Keratinocyte (primary cell): Measurements from ENCODE around the gene ZSWIM6. TPM values are rescaled to one million over a fixed set of nuclear protein-coding genes. Genes with fewer than 3 reads are reported as not detected.
A peak's percentile ranks its signal among the peaks of the same experiment; 100 is the strongest.

Experiments
- DNase-seq: peaks from one replicate; pipeline ENCODE4 v3.0.0-alpha.2; 2011; ENCODE audit warnings: low read depth, missing footprints, low spot score
- FAIRE-seq: peaks from 2 replicates; lab custom pipeline; 2011; peaks lifted over from hg19 to GRCh38; lab: Jason Lieb, UNC
- H2AFZ ChIP-seq: 2 replicates; pipeline ENCODE4 v1.6.0; 2012; ENCODE audit warnings: low read length, control low read depth, inconsistent platforms; ENCODE audit not compliant: control insufficient read depth
- H3K27ac ChIP-seq: 2 replicates; pipeline ENCODE4 v1.5.1; 2011; ENCODE audit warnings: low read length; ENCODE audit not compliant: control insufficient read depth, insufficient read depth
- H3K27me3 ChIP-seq: 3 replicates; pipeline ENCODE4 v1.6.0; 2011; ENCODE audit warnings: low read length; ENCODE audit not compliant: control insufficient read depth, insufficient read depth; ENCODE audit errors: extremely low read depth
- H3K36me3 ChIP-seq, 2 experiments: 2 replicates in 1 of 2; 3 replicates in 1 of 2; pipeline ENCODE4 v1.5.1; 2011; ENCODE audit warnings: low read length in 2 of 2, mild to moderate bottlenecking in 1 of 2; ENCODE audit not compliant: control insufficient read depth in 2 of 2, insufficient read depth in 2 of 2; ENCODE audit errors: extremely low read depth in 1 of 2
- H3K4me1 ChIP-seq: 3 replicates; pipeline ENCODE4 v1.5.1; 2011; ENCODE audit warnings: low read length; ENCODE audit not compliant: control insufficient read depth, insufficient read depth; ENCODE audit errors: extremely low read depth
- H3K4me2 ChIP-seq: 3 replicates; pipeline ENCODE4 v1.6.0; 2011; ENCODE audit warnings: low read depth, low read length; ENCODE audit not compliant: control insufficient read depth, insufficient read depth; ENCODE audit errors: extremely low read depth
- H3K4me3 ChIP-seq, 3 experiments: fragments of 200-600 bp in 1 of 3; sonication (generic) in 1 of 3; 2 replicates in 2 of 3; 3 replicates in 1 of 3; pipeline ENCODE4 v1.5.1; 2011 to 2016; ENCODE audit warnings: low read length in 3 of 3, mild to moderate bottlenecking in 3 of 3, control low read depth in 2 of 3, inconsistent platforms in 1 of 3, low read depth in 1 of 3, mixed read lengths in 1 of 3, mixed run types in 1 of 3, moderate library complexity in 1 of 3; ENCODE audit not compliant: control insufficient read depth in 2 of 3, insufficient read depth in 2 of 3; ENCODE audit errors: extremely low read depth in 1 of 3
- H3K79me2 ChIP-seq: 2 replicates; pipeline ENCODE4 v1.6.0; 2012; ENCODE audit warnings: low read length; ENCODE audit not compliant: control insufficient read depth, insufficient read depth
- H3K9ac ChIP-seq: 3 replicates; pipeline ENCODE4 v1.6.0; 2011; ENCODE audit warnings: low read length; ENCODE audit not compliant: control insufficient read depth, insufficient read depth; ENCODE audit errors: extremely low read depth
- H3K9me1 ChIP-seq: 3 replicates; pipeline ENCODE4 v1.6.0; 2011; ENCODE audit warnings: low read length; ENCODE audit not compliant: control insufficient read depth, insufficient read depth; ENCODE audit errors: extremely low read depth
- H3K9me3 ChIP-seq: 2 replicates; pipeline ENCODE4 v1.5.1; 2012; ENCODE audit warnings: low read depth, low read length; ENCODE audit not compliant: control insufficient read depth
- H4K20me1 ChIP-seq: 3 replicates; pipeline ENCODE4 v1.6.0; 2011; ENCODE audit warnings: low read length; ENCODE audit not compliant: control insufficient read depth, insufficient read depth; ENCODE audit errors: extremely low read depth
- EZH2 ChIP-seq: IDR thresholded peaks from one replicate; pipeline ENCODE4 v1.6.1; 2012; ENCODE audit warnings: inconsistent platforms, mild to moderate bottlenecking, low read length, moderate library complexity
- dilution Hi-C: fragments of 300-500 bp; cut with MboI; formaldehyde crosslinking; loops from one replicate; pipeline ENCODE4 v1.7.0; 2020; ENCODE audit warnings: low sequenced_read_pairs; ENCODE audit not compliant: extremely low pct_ligation_motif_present
- polyA plus RNA-seq, 5 experiments: library from polyadenylated mRNA; depleted of rRNA in 3 of 5; stranded (reverse) in 3 of 5; stranded (forward) in 1 of 5; unstranded in 1 of 5; fragments of >200 nt; gene quantifications; 1 replicate in 1 of 5; 2 replicates in 3 of 5; 3 replicates in 1 of 5; pipeline versions ENCODE4 v1.2.1 to v1.2.3, GENCODE V29; 2011 to 2012; ENCODE audit warnings: missing spikeins in 2 of 5, low read depth in 1 of 5, low replicate concordance in 1 of 5
- TF ChIP-seq, protein P1 (sequence below), 3 experiments: IDR thresholded peaks in 1 of 3; conservative IDR thresholded peaks in 1 of 3; optimal IDR thresholded peaks in 1 of 3; 2 replicates in 2 of 3; 3 replicates in 1 of 3; pipeline versions ENCODE3 to v1.5.1; 2011; ENCODE audit warnings: low read length in 3 of 3, mild to moderate bottlenecking in 3 of 3, moderate library complexity in 2 of 3, control low read depth in 1 of 3, inconsistent platforms in 1 of 3; ENCODE audit not compliant: insufficient read depth in 2 of 3; ENCODE audit errors: extremely low read depth in 1 of 3

The ZSWIM6 gene
- polyA plus RNA-seq, 1 donor (not counting 4 experiments of a cell fraction or from before 2014, with no cell fraction given) = 9.9 TPM

- TF ChIP-seq, protein P1, sequence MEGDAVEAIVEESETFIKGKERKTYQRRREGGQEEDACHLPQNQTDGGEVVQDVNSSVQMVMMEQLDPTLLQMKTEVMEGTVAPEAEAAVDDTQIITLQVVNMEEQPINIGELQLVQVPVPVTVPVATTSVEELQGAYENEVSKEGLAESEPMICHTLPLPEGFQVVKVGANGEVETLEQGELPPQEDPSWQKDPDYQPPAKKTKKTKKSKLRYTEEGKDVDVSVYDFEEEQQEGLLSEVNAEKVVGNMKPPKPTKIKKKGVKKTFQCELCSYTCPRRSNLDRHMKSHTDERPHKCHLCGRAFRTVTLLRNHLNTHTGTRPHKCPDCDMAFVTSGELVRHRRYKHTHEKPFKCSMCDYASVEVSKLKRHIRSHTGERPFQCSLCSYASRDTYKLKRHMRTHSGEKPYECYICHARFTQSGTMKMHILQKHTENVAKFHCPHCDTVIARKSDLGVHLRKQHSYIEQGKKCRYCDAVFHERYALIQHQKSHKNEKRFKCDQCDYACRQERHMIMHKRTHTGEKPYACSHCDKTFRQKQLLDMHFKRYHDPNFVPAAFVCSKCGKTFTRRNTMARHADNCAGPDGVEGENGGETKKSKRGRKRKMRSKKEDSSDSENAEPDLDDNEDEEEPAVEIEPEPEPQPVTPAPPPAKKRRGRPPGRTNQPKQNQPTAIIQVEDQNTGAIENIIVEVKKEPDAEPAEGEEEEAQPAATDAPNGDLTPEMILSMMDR (optimal IDR thresholded peaks at IDR 0.05 in 1 of 3, IDR thresholded peaks at IDR 0.05 in 1 of 3, conservative IDR thresholded peaks at IDR 0.05 in 1 of 3; ENCODE audit: extremely low read depth in 1 of 3, insufficient read depth in 2 of 3, low read length in 3 of 3) = no peak
Measured at GRCh38 chr5:61523073-61523472, 191.0 kb downstream of the ZSWIM6 start.

GRCh38 chr5:61523997-61524396 is 191.9 kb downstream of the ZSWIM6 start:
- no peak overlapping the region for H3K9ac ChIP-seq
- peak; percentile 29 for FAIRE-seq
- H3K4me3 ChIP-seq = no peak overlapping the region
- dilution Hi-C loops = no loop called here
- TF ChIP-seq, protein P1 (optimal IDR thresholded peaks at IDR 0.05 in 1 of 3, IDR thresholded peaks at IDR 0.05 in 1 of 3, conservative IDR thresholded peaks at IDR 0.05 in 1 of 3; ENCODE audit: extremely low read depth in 1 of 3, insufficient read depth in 2 of 3, low read length in 3 of 3) = no peak
- no peak for TF ChIP-seq EZH2
- H3K79me2 ChIP-seq = peaks cover 3% of the 10 kb centered on the region
- no peaks in the 10 kb centered on the region for H3K4me1 ChIP-seq
- no peaks in the 10 kb centered on the region for H3K9me1 ChIP-seq
- no peaks in the 10 kb centered on the region for H3K27me3 ChIP-seq
- H3K36me3 ChIP-seq = peaks cover 3 to 8% of the 10 kb centered on the region in 2 experiments
- DNase-seq = no peak
- no peaks in the 10 kb centered on the region for H3K9me3 ChIP-seq
- no peaks in the 10 kb centered on the region for H4K20me1 ChIP-seq
- no peak overlapping the region for H3K4me2 ChIP-seq
- H2AFZ ChIP-seq = no peak overlapping the region
- no peak overlapping the region for H3K27ac ChIP-seq

More at GRCh38 chr5:61523073-61523472, 191.0 kb downstream of the ZSWIM6 start:
- no peak for DNase-seq
- Histone ChIP-seq H3K9me3 (no peaks in the 10 kb centered on the region), H3K4me3 (no peak overlapping the region), H4K20me1 (no peaks in the 10 kb centered on the region), H3K79me2 (peaks cover 3% of the 10 kb centered on the region), H3K4me2 (no peak overlapping the region), H3K27me3 (no peaks in the 10 kb centered on the region), H3K4me1 (no peaks in the 10 kb centered on the region), H3K9me1 (no peaks in the 10 kb centered on the region), H3K36me3 (peaks cover 3 to 8% of the 10 kb centered on the region in 2 experiments), H2AFZ (no peak overlapping the region), H3K27ac (no peak overlapping the region), H3K9ac (no peak overlapping the region)
- dilution Hi-C loops = no loop called here
- FAIRE-seq = no peak
